ENCODE data around the gene TSSC4. TPM values are rescaled to one million over a fixed set of nuclear protein-coding genes. Genes with fewer than 3 reads are reported as not detected.

Gene TSSC4
- total RNA-seq, 3 donors from 2014 or later = 33.9 to 58.8 (median 39.2) TPM

DNA sequence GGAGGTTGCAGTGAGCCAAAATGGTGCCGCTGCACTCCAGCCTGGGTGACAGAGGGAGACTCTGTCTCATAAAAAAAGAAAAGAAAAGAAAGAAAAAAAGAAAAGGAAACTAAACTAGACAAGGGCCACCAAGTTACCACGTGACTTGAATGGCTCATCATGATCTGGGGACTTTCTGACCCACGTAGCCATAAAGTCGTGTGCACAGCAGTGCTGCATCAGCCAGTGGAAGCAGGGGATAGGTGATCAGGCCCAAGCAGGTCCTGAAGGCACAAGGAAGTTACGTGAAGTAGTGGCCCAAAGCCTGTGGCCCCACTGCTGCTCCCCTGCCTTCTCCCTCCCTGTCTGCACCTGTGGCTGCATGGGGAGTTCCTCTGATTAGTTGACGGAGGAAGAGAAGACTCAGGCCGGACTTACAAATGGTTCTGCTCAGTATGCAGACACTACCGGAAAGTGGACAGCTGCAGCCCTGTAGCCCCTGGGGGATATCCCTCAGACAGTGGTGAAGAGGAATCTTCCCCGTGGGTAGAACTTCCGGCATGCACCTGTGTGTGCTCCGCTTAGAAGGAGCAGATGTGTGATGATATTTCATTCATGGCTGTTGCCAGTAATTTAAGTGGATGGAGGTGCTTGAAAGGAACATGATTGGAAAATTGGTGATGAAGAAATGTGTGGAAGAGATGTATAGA is 41.7 kb upstream of the TSSC4 start:
- no peaks in the 10 kb centered on the region for H3K9me3 ChIP-seq
- no peak for ATAC-seq
- no peaks in the 10 kb centered on the region for H3K4me1 ChIP-seq (ENCODE audit: low read depth)
- intact Hi-C loops (cut with DNase I, micrococcal nuclease) = no loop called here
- TF ChIP-seq, protein P1, sequence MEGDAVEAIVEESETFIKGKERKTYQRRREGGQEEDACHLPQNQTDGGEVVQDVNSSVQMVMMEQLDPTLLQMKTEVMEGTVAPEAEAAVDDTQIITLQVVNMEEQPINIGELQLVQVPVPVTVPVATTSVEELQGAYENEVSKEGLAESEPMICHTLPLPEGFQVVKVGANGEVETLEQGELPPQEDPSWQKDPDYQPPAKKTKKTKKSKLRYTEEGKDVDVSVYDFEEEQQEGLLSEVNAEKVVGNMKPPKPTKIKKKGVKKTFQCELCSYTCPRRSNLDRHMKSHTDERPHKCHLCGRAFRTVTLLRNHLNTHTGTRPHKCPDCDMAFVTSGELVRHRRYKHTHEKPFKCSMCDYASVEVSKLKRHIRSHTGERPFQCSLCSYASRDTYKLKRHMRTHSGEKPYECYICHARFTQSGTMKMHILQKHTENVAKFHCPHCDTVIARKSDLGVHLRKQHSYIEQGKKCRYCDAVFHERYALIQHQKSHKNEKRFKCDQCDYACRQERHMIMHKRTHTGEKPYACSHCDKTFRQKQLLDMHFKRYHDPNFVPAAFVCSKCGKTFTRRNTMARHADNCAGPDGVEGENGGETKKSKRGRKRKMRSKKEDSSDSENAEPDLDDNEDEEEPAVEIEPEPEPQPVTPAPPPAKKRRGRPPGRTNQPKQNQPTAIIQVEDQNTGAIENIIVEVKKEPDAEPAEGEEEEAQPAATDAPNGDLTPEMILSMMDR (IDR thresholded peaks at IDR 0.05) = no peak
- no peaks in the 10 kb centered on the region for H3K36me3 ChIP-seq (ENCODE audit: low read depth)
- DNase-seq = no peak
- H3K4me3 ChIP-seq = no peak overlapping the region

DNA sequence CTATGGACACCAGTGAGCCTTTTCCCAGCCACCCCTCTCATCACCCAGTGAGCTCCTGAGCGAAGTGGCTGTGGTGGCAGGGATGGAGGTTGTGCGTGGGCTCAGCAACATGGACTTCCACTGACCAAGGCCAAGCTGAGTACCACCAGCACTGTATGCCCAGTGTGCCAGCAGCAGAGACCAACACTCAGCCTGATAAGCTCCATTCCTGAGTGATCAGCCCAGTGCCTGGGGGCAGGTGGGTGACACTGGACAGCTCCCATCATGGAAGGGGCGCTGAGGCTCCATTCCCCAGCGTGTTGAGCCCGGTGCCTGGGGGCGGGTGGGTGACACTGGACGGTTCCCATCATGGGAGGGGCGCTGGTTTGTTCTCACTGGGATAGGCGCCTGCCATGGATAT is 41.0 kb upstream of the TSSC4 start:
- no peaks in the 10 kb centered on the region for H3K9me3 ChIP-seq
- DNase-seq (no peak), ATAC-seq (no peak)
- TF ChIP-seq, protein P1 (IDR thresholded peaks at IDR 0.05) = no peak
- intact Hi-C loops (cut with DNase I, micrococcal nuclease) = no loop called here
- H3K4me1 ChIP-seq (ENCODE audit: low read depth) = no peaks in the 10 kb centered on the region
- no peak overlapping the region for H3K4me3 ChIP-seq
- H3K36me3 ChIP-seq (ENCODE audit: low read depth) = no peaks in the 10 kb centered on the region

DNA sequence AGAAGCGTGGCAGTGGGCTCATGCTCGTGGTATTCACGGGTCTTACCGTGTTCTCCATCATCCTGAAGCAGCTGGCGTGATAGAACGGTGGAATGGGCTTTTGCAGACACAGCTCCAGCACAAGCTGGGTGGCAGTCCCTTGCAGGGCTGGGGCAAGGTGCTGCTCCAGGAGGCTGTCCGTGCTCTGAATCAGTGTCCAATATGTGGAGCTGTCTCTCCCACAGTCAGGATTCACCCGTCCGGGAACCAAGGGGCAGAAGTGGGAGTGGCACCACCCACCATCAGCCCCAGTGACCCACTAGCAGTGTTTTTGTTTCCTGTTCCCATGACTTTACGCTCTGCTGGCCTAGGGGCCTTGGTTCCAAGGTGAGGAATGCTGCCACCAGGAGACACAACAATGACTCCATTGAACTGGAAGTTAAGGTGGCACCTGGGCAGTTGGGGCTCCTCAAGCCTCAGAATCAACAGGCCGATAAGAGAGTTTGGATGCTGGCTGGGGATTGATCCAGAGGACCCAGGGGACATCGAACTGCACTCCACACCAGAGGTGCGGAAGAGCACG is 40.4 kb upstream of the TSSC4 start:
- intact Hi-C loops (cut with DNase I, micrococcal nuclease) = no loop called here
- DNase-seq = no peak
- TF ChIP-seq, protein P1 (IDR thresholded peaks at IDR 0.05) = no peak
- Histone ChIP-seq H3K4me1 (ENCODE audit: low read depth) (no peaks in the 10 kb centered on the region), H3K4me3 (no peak overlapping the region), H3K36me3 (ENCODE audit: low read depth) (no peaks in the 10 kb centered on the region), H3K9me3 (no peaks in the 10 kb centered on the region)
- ATAC-seq = no peak

DNA sequence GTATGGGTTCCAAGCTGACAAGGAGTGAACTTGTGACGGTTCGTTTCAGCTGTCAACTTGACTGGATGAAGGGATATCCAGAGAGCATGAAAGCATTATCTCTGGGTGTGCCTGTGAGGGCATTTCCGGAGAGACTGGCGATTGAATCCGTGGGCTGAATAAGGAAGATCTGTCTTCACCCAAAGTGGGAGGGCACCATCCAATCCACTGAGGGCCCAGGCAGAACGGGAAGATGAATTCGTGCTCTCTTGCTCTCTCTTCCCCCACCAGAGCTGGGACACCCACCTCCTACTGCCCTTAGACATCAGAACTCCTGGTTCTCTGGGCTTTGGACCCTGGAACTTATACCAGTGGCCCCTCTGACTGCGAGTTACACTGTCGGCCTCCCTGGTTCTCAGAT is 39.0 kb upstream of the TSSC4 start:
- Histone ChIP-seq H3K36me3 (ENCODE audit: low read depth) (no peaks in the 10 kb centered on the region), H3K4me3 (no peak overlapping the region), H3K4me1 (ENCODE audit: low read depth) (no peaks in the 10 kb centered on the region), H3K9me3 (no peaks in the 10 kb centered on the region)
- ATAC-seq (no peak), DNase-seq (no peak)
- TF ChIP-seq, protein P1 (IDR thresholded peaks at IDR 0.05) = no peak
- intact Hi-C loops (cut with DNase I, micrococcal nuclease) = no loop called here

DNA sequence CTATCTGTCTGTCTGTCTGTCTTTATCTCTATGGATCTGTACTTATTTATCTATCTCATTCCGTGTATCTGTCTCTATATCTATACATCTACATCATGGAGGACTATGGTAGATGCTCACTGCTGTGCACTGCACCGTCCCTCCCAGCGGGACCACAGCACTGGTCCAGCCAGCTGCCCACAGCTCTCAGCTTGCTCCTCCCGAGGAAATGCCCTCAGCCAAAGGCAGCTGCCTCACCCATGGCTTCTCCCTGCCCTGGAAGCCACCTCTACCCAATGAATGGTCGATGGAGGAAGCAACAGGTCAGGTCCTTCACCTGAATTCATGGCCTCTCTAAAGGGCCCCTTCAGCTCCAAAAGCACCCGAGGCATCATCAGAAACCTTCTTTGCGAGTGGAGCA is 38.1 kb upstream of the TSSC4 start:
- TF ChIP-seq, protein P1 (IDR thresholded peaks at IDR 0.05) = no peak
- Histone ChIP-seq H3K9me3 (no peaks in the 10 kb centered on the region), H3K36me3 (ENCODE audit: low read depth) (no peaks in the 10 kb centered on the region), H3K4me3 (no peak overlapping the region), H3K4me1 (ENCODE audit: low read depth) (no peaks in the 10 kb centered on the region)
- intact Hi-C loops (cut with DNase I, micrococcal nuclease) = loop anchor here in 1 of 2 donors (2.0 kb wide), 1 partner anchor 42 kb away; no protein-coding TSS in a partner anchor
- no peak for DNase-seq
- no peak for ATAC-seq

Measured in mucosa of descending colon (tissue), 3 donors.